Effector memory CD4-positive, alpha-beta T cell (primary cell): ENCODE results near the gene SH3RF3.

ENCODE experiments used
- DNase-seq, 3 donors: peaks; one replicate each; pipeline ENCODE4 v3.0.0-alpha.2; 2020
- H3K27ac ChIP-seq: 2 replicates; pipeline ENCODE4 v1.7.0; 2013; ENCODE audit warnings: mild to moderate bottlenecking, low read length, moderate library complexity; ENCODE audit not compliant: insufficient read depth, poor library complexity, severe bottlenecking
- H3K27me3 ChIP-seq: replicated peaks from 2 replicates; pipeline ENCODE4 v1.7.0; 2013; ENCODE audit warnings: mild to moderate bottlenecking, low read length; ENCODE audit not compliant: insufficient read depth, control insufficient read depth, poor library complexity, severe bottlenecking
- H3K36me3 ChIP-seq: 2 replicates; pipeline ENCODE4 v1.7.0; 2013; ENCODE audit warnings: mild to moderate bottlenecking, low read length, moderate library complexity; ENCODE audit not compliant: control insufficient read depth, insufficient read depth
- H3K4me1 ChIP-seq: 2 replicates; pipeline ENCODE4 v1.7.0; 2013; ENCODE audit warnings: low read length, mild to moderate bottlenecking; ENCODE audit not compliant: control insufficient read depth, insufficient read depth, poor library complexity, severe bottlenecking
- H3K4me3 ChIP-seq: 2 replicates; pipeline ENCODE4 v1.7.0; 2013; ENCODE audit warnings: low read length, low read depth, mild to moderate bottlenecking; ENCODE audit not compliant: insufficient read depth, poor library complexity, severe bottlenecking
- H3K9me3 ChIP-seq: 2 replicates; pipeline ENCODE4 v1.7.0; 2013; ENCODE audit warnings: mild to moderate bottlenecking, low read length, moderate library complexity; ENCODE audit not compliant: control insufficient read depth

The SH3RF3 gene

DNA sequence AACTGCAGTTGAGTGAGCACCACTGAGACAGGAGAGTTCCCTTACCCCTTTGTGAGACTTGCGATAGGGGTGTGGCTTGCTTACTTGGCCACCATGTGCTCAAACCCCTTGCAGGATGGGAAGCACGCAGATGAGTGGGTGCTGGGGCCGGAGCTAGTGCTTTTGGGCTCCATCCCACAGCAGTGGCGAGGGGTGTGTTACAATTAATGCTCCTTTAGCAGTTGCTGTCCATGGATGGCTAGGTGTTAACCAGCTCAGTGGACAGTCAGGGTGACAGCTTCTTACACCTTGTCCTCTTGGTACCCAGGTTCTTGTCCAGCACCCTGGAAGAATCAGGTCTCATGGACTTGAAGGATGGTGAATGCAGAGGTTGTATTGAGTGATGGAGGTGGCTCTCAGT lies 103.9 kb downstream of the SH3RF3 start:
- no peaks in the 10 kb centered on the region for H3K4me1 ChIP-seq

DNA sequence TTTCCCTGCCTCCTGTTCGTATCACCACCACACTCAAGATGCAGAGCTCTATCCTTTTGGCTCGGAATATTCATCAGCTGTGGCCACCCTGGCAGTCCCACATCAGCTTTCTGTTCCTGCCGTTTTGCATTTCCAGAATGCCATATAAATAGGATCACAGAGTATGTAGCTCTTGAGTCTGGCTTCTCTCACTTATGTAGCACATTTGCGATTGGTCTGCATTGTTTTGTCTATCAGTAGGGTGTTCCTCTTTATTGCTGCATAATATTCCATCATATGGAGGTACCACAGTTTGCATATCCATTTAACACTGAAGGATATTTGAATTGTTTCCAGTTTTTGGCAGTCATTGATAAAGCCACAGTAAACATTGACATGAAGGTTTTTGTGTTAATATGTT lies 104.6 kb downstream of the SH3RF3 start:
- Histone ChIP-seq H3K27me3 (peaks cover 2% of the 10 kb centered on the region), H3K4me1 (peaks cover 4% of the 10 kb centered on the region), H3K27ac (no peak overlapping the region), H3K9me3 (no peaks in the 10 kb centered on the region), H3K36me3 (no peaks in the 10 kb centered on the region), H3K4me3 (no peak overlapping the region)
- no peak for DNase-seq

More for the DNA sequence above, 103.9 kb downstream of the SH3RF3 start:
- no peaks in the 10 kb centered on the region for H3K9me3 ChIP-seq
- no peak overlapping the region for H3K4me3 ChIP-seq
- no peaks in the 10 kb centered on the region for H3K36me3 ChIP-seq
- DNase-seq, result no peak
- peaks cover 2% of the 10 kb centered on the region for H3K27me3 ChIP-seq
- H3K27ac ChIP-seq, result no peak overlapping the region

DNA sequence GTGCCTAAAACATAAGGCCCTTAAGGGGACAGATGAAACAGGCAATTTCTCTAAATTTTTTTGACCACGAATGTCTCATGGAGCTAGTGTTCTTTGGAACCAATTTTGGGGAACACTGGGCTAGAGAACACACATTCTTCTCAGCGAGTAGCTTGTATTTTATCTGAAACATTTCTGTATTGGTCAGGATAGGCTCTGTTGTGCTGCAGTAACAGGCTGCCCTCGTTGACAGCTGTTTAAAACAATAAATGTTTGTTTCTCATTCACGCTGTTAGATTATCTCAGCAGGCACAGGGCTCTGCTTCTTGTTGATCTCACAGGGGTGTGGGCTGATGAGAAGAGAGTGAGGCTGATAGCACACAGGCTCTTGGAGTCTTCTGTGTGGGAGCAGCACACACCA lies 105.3 kb downstream of the SH3RF3 start:
- Histone ChIP-seq H3K27me3 (peaks cover 2% of the 10 kb centered on the region), H3K27ac (no peak overlapping the region), H3K36me3 (no peaks in the 10 kb centered on the region), H3K9me3 (no peaks in the 10 kb centered on the region), H3K4me1 (peaks cover 7% of the 10 kb centered on the region), H3K4me3 (no peak overlapping the region)
- no peak for DNase-seq

DNA sequence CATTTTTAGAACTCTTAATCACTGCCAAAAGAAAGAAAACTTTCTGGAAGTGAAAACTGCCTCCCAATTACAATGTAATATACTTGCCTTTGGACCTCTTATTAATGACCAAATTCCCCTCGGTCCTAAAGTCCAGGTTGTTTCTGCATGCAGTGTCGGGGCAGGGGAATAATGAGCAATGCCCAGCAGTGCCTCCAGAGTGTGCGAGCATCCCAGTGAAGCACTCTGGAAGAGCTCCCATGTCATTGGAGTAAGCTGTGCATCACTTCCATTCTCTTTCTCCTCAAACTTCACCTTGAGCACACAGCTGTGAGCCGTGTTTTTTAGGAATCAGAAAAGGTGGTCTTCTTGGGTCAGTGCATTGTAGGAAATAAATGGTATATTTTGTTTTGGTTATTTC lies 107.1 kb downstream of the SH3RF3 start:
- Histone ChIP-seq H3K27me3 (peaks cover 2% of the 10 kb centered on the region), H3K27ac (no peak overlapping the region), H3K36me3 (no peaks in the 10 kb centered on the region), H3K9me3 (no peaks in the 10 kb centered on the region), H3K4me3 (no peak overlapping the region), H3K4me1 (peaks cover 7% of the 10 kb centered on the region)
- DNase-seq, result no peak

DNA sequence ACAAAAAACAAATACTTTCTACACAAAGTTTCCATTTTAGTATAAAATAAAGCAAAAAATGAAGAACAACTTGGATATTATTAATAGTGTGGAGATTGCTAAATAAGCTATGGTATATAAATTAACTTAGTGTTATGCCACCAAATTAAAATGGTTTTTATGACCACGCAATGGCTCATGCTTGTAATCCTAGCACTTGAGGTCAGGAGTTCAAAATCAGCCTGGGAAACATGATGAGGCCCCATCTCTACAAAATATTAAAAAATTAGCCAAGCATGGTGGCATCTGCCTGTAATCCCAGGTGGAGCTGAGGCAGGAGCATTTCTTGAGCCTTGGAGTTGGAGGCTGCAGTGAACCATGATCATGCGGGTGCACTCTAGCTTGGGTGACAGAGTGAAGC lies 108.8 kb downstream of the SH3RF3 start:
- Histone ChIP-seq H3K4me1 (peaks cover 7% of the 10 kb centered on the region), H3K27ac (no peak overlapping the region), H3K4me3 (no peak overlapping the region), H3K9me3 (no peaks in the 10 kb centered on the region), H3K36me3 (no peaks in the 10 kb centered on the region), H3K27me3 (peaks cover 2% of the 10 kb centered on the region)
- no peak for DNase-seq

DNA sequence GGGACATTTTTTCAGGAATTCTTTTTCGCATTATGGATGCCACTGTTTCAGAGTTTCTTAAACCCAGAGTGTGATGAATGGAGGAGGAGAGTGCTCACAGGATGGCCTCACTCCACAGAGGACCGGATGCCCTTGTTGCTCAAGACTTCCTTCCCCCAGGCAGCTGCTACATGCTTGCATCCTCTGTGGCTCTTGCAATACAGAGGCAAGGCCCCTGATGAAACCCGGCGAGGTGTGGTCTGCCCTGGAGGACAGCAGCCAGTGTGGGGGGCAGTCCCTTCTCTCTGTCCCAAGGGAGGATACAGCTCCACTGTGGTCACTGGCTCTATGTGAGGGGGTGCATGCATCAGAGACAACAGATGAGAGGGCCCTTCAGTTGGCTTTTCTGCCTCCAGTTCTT lies 109.6 kb downstream of the SH3RF3 start:
- Histone ChIP-seq H3K36me3 (no peaks in the 10 kb centered on the region), H3K27ac (no peak overlapping the region), H3K9me3 (no peaks in the 10 kb centered on the region), H3K4me3 (no peak overlapping the region), H3K27me3 (peaks cover 2% of the 10 kb centered on the region), H3K4me1 (peaks cover 7% of the 10 kb centered on the region)
- no peak for DNase-seq

DNA sequence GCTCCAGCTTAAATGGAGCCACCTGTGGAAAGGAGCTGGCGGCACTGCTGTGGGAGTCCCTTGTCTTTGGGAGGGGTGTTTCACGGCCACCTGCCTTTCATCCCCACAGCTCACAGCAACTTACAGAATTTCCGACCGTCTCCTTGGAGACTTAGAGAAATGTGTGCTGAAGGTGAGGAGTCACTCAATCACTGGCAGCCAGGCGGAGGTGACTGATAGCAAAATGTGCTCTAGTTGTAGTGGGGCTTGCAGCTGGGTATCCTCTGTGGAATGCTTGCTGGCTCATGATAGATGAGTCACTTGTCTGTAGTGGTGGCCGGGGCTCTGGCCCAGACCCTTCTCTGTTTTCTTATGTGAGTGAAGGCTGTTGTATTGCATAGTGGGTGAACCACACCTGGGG lies 110.7 kb downstream of the SH3RF3 start:
- no peak for DNase-seq
- H3K27ac ChIP-seq, result no peak overlapping the region
- H3K4me1 ChIP-seq, result peaks cover 7% of the 10 kb centered on the region
- H3K27me3 ChIP-seq, result no peaks in the 10 kb centered on the region
- no peak overlapping the region for H3K4me3 ChIP-seq
- no peaks in the 10 kb centered on the region for H3K9me3 ChIP-seq
- no peaks in the 10 kb centered on the region for H3K36me3 ChIP-seq

DNA sequence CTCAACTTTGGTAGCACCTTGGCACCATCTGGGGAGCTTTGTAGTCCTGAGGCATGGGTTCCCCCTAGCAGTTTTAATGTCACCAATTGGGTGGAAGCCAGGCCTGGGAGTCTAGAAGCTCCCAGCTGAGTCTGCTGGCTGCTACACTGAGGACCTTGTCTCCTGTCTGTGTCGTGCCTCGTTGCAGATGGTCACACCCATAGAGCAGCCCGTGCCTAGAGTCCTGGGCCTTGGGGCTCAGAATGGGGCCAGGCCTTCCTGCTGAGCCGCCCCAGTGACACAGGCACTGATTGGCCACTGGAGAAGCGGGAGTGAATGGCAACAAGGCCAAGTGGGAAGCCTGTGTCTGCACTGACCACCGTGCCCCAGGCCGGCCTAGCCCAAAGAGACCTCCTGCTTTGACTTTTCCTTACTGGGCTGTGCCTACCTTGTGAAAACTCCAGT lies 113.2 kb downstream of the SH3RF3 start:
- no peak overlapping the region for H3K4me3 ChIP-seq
- H3K9me3 ChIP-seq, result no peaks in the 10 kb centered on the region
- no peak overlapping the region for H3K27ac ChIP-seq
- peaks cover 7% of the 10 kb centered on the region for H3K4me1 ChIP-seq
- DNase-seq, result no peak
- no peaks in the 10 kb centered on the region for H3K36me3 ChIP-seq
- H3K27me3 ChIP-seq, result no peaks in the 10 kb centered on the region

DNA sequence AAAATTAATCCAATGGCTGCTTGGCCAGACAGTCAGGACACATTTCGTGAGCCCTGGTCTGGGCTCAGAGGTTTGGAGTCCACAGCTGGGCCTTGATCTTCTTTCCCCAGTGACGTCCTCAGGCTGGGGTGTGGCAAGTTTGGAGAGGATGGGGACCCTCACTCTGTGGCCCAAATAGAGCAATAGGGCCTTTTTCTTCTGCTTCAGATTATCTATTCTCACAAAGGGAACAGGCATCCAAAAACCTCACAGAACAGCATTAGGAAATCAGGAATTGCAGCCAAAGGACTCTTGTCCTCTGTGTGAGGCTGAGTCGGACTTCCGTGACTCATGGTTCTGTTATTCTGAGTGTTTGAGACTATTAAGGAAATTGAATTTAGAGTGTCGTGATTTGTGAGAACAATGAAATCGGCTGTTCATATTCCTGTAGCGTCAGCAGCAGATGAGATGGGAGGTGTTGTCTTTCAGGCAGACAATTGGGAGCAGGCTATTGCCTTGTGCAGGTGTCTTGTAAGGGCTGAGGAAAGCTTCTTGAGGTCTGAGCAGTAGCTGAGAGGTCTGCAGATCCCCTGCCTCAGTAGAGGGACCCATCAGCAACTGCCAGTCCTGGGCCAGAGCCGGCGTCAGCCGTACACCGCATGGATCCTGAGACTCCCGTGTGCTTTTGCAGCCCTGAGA lies 113.8 kb downstream of the SH3RF3 start:
- Histone ChIP-seq H3K36me3 (no peaks in the 10 kb centered on the region), H3K27me3 (no peaks in the 10 kb centered on the region), H3K9me3 (no peaks in the 10 kb centered on the region), H3K4me3 (no peak overlapping the region), H3K4me1 (peaks cover 7% of the 10 kb centered on the region), H3K27ac (no peak overlapping the region)
- DNase-seq, result no peak

DNA sequence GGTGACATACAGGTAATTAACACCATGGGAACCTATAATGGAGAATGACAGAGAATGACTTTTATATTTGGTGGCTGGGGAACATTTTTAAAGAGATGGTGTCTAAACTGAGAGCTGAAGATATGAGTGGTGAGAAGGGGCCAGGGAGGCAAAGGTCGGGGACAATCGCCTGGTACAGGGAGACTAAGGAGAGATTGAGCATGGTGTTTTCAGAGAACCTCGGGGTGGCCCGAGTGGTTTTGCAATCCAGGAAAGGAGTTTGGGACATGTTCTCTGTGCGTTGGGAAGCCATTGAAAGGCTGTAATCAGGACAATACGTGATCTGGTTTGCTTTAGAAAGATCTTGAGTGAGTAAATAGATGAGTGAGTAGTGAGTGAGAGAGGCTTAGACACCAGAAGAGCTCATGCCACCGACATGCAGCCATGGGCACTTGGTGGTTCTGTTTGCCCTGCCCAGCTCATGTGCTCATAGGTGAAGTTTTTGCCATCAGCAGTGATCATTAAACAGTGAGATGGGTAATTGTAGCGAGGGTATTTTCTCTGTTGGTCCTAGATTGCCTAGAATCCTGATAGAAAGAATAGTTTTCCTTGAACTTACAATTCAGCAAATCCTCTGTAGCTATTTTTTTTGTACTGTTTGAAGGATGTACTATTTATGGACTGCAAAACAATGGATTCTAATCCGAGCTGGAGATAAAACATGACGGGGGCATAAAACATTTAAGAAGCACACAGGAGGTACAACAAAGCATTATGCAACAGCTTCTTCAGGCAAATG lies 114.7 kb downstream of the SH3RF3 start:
- Histone ChIP-seq H3K27ac (no peak overlapping the region), H3K4me3 (no peak overlapping the region), H3K4me1 (peaks cover 2% of the 10 kb centered on the region), H3K27me3 (no peaks in the 10 kb centered on the region), H3K36me3 (no peaks in the 10 kb centered on the region), H3K9me3 (no peaks in the 10 kb centered on the region)
- no peak for DNase-seq
